Activated CD4-positive, alpha-beta T cell treated with anti-CD3 and anti-CD28 coated beads for 36 hours (primary cell): ENCODE data around the gene TBC1D1. TPM values are rescaled to one million over a fixed set of nuclear protein-coding genes. Genes with fewer than 3 reads are reported as not detected.

ENCODE experiments used
- ATAC-seq: fragments of 200-7000 bp; cut with Tn5 transposase; one replicate; pipeline ENCODE4 v1.10.0; 2021; ENCODE audit warnings: mild to moderate bottlenecking, moderate library complexity
- CTCF ChIA-PET: fragments of 350-600 bp; sonication (Branson Sonifier 250); formaldehyde crosslinking; loops from one replicate; lab custom pipeline; 2021; ENCODE audit warnings: antibody characterized with exemption; lab: Charles Lee
- POLR2A ChIA-PET: fragments of 350-600 bp; sonication (Branson Sonifier 250); formaldehyde crosslinking; loops from one replicate; lab custom pipeline; 2021; ENCODE audit warnings: antibody characterized with exemption, inconsistent platforms; lab: Charles Lee
- DNase-seq: peaks from one replicate; pipeline ENCODE4 v3.0.0-alpha.2; 2020
- H3K27ac Mint-ChIP-seq: one replicate; pipeline ENCODE4 v1.8.0; 2021; ENCODE audit warnings: mixed read lengths
- H3K27me3 Mint-ChIP-seq: one replicate; pipeline ENCODE4 v1.8.0; 2021; ENCODE audit warnings: mixed read lengths
- H3K36me3 Mint-ChIP-seq: one replicate; pipeline ENCODE4 v1.8.0; 2021; ENCODE audit warnings: low read depth, mixed read lengths
- H3K4me1 Mint-ChIP-seq: one replicate; pipeline ENCODE4 v1.8.0; 2021; ENCODE audit warnings: mixed read lengths
- H3K4me3 Mint-ChIP-seq: one replicate; pipeline ENCODE4 v1.8.0; 2021; ENCODE audit warnings: mild to moderate bottlenecking, moderate library complexity, mixed read lengths
- H3K9me3 Mint-ChIP-seq: one replicate; pipeline ENCODE4 v1.8.0; 2021; ENCODE audit warnings: low read depth, mixed read lengths
- intact Hi-C, 2 experiments: fragments of 100-400 bp; cut with DNase I in 1 of 2; cut with micrococcal nuclease in 1 of 2; formaldehyde crosslinking; loops; one replicate each; pipeline versions ENCODE4 v1.14.2 to v1.15.1; 2022 to 2024; cut with DNase I, micrococcal nuclease
- total RNA-seq, 2 experiments: library from RNA; stranded (reverse); gene quantifications; one replicate each; pipeline ENCODE4 v1.2.3, GENCODE V29; 2021

TBC1D1 gene, protein sequence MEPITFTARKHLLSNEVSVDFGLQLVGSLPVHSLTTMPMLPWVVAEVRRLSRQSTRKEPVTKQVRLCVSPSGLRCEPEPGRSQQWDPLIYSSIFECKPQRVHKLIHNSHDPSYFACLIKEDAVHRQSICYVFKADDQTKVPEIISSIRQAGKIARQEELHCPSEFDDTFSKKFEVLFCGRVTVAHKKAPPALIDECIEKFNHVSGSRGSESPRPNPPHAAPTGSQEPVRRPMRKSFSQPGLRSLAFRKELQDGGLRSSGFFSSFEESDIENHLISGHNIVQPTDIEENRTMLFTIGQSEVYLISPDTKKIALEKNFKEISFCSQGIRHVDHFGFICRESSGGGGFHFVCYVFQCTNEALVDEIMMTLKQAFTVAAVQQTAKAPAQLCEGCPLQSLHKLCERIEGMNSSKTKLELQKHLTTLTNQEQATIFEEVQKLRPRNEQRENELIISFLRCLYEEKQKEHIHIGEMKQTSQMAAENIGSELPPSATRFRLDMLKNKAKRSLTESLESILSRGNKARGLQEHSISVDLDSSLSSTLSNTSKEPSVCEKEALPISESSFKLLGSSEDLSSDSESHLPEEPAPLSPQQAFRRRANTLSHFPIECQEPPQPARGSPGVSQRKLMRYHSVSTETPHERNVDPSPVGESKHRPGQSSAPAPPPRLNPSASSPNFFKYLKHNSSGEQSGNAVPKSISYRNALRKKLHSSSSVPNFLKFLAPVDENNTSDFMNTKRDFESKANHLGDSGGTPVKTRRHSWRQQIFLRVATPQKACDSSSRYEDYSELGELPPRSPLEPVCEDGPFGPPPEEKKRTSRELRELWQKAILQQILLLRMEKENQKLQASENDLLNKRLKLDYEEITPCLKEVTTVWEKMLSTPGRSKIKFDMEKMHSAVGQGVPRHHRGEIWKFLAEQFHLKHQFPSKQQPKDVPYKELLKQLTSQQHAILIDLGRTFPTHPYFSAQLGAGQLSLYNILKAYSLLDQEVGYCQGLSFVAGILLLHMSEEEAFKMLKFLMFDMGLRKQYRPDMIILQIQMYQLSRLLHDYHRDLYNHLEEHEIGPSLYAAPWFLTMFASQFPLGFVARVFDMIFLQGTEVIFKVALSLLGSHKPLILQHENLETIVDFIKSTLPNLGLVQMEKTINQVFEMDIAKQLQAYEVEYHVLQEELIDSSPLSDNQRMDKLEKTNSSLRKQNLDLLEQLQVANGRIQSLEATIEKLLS (N-terminal part only)
- total RNA-seq, result 10 to 100 TPM; 60.8 to 71.8 TPM

DNA sequence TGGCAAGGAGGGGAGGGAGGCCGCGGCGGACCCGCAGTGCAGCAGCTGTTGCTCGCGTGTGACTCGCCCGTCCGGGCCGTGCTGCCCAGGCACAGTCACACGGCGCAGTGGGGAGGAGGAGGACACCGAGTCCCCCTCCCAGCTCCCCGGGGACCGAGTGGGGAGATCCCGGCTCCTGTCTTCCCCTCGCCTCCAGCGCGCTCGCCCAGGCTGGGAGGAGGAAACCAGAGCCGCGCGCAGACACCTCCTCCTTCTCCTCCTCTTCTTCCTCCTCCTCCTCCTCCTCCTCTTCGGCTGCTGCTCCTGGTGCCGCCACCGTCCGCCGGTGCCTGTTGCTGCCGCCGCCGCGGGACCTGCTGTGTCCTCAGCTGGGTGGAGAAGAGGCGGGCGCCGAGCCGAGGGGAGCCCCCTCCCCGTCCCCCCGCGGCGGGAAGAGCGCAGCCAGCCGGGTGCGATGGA lies at the start of gene TBC1D1:
Gene TBC1D1 (plus strand): TSS at position 284 of the 459 bp plus-strand sequence. CDS start 11,012 bp downstream, outside the sequence.
- CTCF ChIA-PET, result interaction anchor here (0.5 kb wide), 1 partner anchor 9 kb away, joined by 3 read pairs; no protein-coding TSS in a partner anchor
- peak within 1 kb of the TSS; percentile 93 for H3K27ac Mint-ChIP-seq

DNA sequence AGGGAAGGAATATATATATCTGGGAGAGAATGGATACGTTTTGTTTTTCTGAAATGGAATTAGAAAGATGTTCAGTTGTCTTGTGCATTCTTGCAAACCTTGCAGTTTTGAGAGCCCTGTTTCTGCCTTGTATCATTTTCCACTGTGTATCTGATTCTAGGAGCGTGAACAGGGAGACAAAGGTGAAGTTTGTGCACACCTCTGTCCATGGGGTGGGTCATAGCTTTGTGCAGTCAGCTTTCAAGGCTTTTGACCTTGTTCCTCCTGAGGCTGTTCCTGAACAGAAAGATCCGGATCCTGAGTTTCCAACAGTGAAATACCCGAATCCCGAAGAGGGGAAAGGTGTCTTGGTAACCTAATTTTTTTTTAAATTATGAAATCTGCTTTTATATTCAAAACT lies 46.7 kb upstream of the TBC1D1 start:
- DNase-seq (no peak), ATAC-seq (no peak)
- H3K4me1 Mint-ChIP-seq, result no peaks in the 10 kb centered on the region
- intact Hi-C loops, result no loop called here
- H3K27ac Mint-ChIP-seq, result no peak overlapping the region
- CTCF ChIA-PET, result no interaction called here
- no peaks in the 10 kb centered on the region for H3K27me3 Mint-ChIP-seq
- peaks cover 50% of the 10 kb centered on the region for H3K36me3 Mint-ChIP-seq
- H3K9me3 Mint-ChIP-seq, result no peaks in the 10 kb centered on the region
- POLR2A ChIA-PET, result interaction anchor here (0.6 kb wide), 1 partner anchor 20 kb away, joined by 7 read pairs; no protein-coding TSS in a partner anchor
- no peak overlapping the region for H3K4me3 Mint-ChIP-seq

More for the DNA sequence above, at the start of gene TBC1D1:
- intact Hi-C loops, result loop anchor here (1.0 to 5.0 kb wide), 10 partner anchors 38 to 416 kb away; partner anchors contain the start of genes PGM2 (in 1 of the 2) and RELL1 (in 1 of the 2)
- Mint-ChIP-seq H3K27me3 (peaks cover 3% of the 10 kb centered on the region), H3K4me1 (peaks cover 29% of the 10 kb centered on the region), H3K4me3 (peak within 1 kb of the TSS; percentile 78), H3K36me3 (no peaks in the 10 kb centered on the region), H3K9me3 (no peaks in the 10 kb centered on the region)
- POLR2A ChIA-PET, result no interaction called here
- peak; percentile 63 for DNase-seq
- peak; percentile 30 for ATAC-seq

DNA sequence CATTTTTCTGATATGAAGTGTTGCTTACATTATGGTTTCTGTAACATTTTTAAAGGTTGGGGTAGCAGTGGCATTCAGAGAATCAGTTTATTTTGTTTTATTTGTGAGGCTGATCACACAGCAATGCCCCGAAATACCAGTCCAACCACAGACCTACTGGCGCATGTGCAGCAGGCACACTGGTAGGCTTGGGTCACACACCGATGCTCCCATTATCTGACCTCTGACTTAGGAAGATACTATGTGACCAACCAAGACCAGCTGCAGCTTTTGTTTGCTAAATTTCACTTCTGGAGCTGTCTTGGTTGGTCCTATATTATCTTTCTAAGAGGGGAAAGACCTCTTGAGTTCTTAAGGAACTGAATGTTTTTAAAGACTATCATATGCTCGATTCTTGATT lies 45.7 kb upstream of the TBC1D1 start:
- ATAC-seq (no peak), DNase-seq (no peak)
- H3K4me1 Mint-ChIP-seq, result no peaks in the 10 kb centered on the region
- no peak overlapping the region for H3K4me3 Mint-ChIP-seq
- H3K27me3 Mint-ChIP-seq, result no peaks in the 10 kb centered on the region
- POLR2A ChIA-PET, result no interaction called here
- no peaks in the 10 kb centered on the region for H3K9me3 Mint-ChIP-seq
- peaks cover 45% of the 10 kb centered on the region for H3K36me3 Mint-ChIP-seq
- no peak overlapping the region for H3K27ac Mint-ChIP-seq
- CTCF ChIA-PET, result interaction anchor here (0.6 kb wide), 1 partner anchor 285 kb away, joined by 4 read pairs; no protein-coding TSS in a partner anchor
- intact Hi-C loops, result no loop called here

GRCh38 chr4:37847311-37847884 lies 43.5 kb upstream of the TBC1D1 start:
- no peaks in the 10 kb centered on the region for H3K4me1 Mint-ChIP-seq
- DNase-seq (no peak), ATAC-seq (no peak)
- POLR2A ChIA-PET, result no interaction called here
- CTCF ChIA-PET, result interaction anchor here (0.8 kb wide), 1 partner anchor 344 kb away, joined by 6 read pairs; no protein-coding TSS in a partner anchor
- H3K27me3 Mint-ChIP-seq, result no peaks in the 10 kb centered on the region
- H3K4me3 Mint-ChIP-seq, result no peak overlapping the region
- intact Hi-C loops, result no loop called here
- H3K9me3 Mint-ChIP-seq, result no peaks in the 10 kb centered on the region
- H3K27ac Mint-ChIP-seq, result no peak overlapping the region
- peaks cover 46% of the 10 kb centered on the region for H3K36me3 Mint-ChIP-seq

GRCh38 chr4:37852376-37852775 lies 38.5 kb upstream of the TBC1D1 start:
- no peak for ATAC-seq
- intact Hi-C loops, result no loop called here

GRCh38 chr4:37858112-37858511 lies 32.8 kb upstream of the TBC1D1 start:
- Mint-ChIP-seq H3K27ac (no peak overlapping the region), H3K9me3 (no peaks in the 10 kb centered on the region), H3K27me3 (no peaks in the 10 kb centered on the region), H3K36me3 (peaks cover 24% of the 10 kb centered on the region), H3K4me3 (no peak overlapping the region), H3K4me1 (no peaks in the 10 kb centered on the region)
- ATAC-seq (no peak), DNase-seq (no peak)
- POLR2A ChIA-PET, result interaction anchor here (0.7 kb wide), 1 partner anchor 18 kb away, joined by 6 read pairs; no protein-coding TSS in a partner anchor
- CTCF ChIA-PET, result interaction anchor here (1.2 to 1.8 kb wide), 2 partner anchors 19 to 178 kb away, joined by 3 to 4 read pairs; no protein-coding TSS in a partner anchor
- intact Hi-C loops, result no loop called here

More at GRCh38 chr4:37852376-37852775, 38.5 kb upstream of the TBC1D1 start:
- Mint-ChIP-seq H3K4me3 (no peak overlapping the region), H3K27ac (no peak overlapping the region), H3K27me3 (no peaks in the 10 kb centered on the region), H3K36me3 (peaks cover 26% of the 10 kb centered on the region), H3K4me1 (no peaks in the 10 kb centered on the region), H3K9me3 (no peaks in the 10 kb centered on the region)
- POLR2A ChIA-PET, result interaction anchor here (1.2 kb wide), 1 partner anchor 44 kb away, joined by 3 read pairs; no protein-coding TSS in a partner anchor
- DNase-seq, result no peak
- CTCF ChIA-PET, result interaction anchor here (0.7 to 0.8 kb wide), 2 partner anchors 324 to 950 kb away, joined by 3 read pairs; no protein-coding TSS in a partner anchor

DNA sequence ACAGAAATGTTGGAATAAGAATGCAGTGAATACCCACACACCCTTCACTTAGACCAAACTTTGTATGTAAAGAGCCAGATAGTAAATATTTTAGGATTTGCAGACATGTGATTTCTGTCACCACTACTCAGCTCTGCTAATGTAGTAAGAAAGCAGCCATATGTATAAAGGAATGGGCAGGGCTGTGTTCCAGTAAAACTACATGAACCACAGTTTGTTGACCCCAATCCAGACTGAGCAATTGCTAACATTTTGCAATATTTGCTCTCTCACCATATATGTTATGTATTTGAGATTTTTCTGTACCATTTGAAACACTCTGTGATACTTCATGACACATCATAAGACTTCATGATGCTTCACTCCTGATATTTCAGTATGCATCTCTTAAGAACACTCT lies 32.0 kb upstream of the TBC1D1 start:
- intact Hi-C loops, result no loop called here
- H3K4me1 Mint-ChIP-seq, result no peaks in the 10 kb centered on the region
- H3K27me3 Mint-ChIP-seq, result no peaks in the 10 kb centered on the region
- no peak for DNase-seq
- no peak for ATAC-seq
- no peak overlapping the region for H3K27ac Mint-ChIP-seq
- H3K36me3 Mint-ChIP-seq, result peaks cover 23% of the 10 kb centered on the region
- H3K4me3 Mint-ChIP-seq, result no peak overlapping the region
- ChIA-PET POLR2A (no interaction called here), CTCF (no interaction called here)
- no peaks in the 10 kb centered on the region for H3K9me3 Mint-ChIP-seq

GRCh38 chr4:37860266-37860665 lies 30.6 kb upstream of the TBC1D1 start:
- H3K36me3 Mint-ChIP-seq, result peaks cover 21% of the 10 kb centered on the region
- DNase-seq (no peak), ATAC-seq (no peak)
- no peaks in the 10 kb centered on the region for H3K9me3 Mint-ChIP-seq
- POLR2A ChIA-PET, result no interaction called here
- intact Hi-C loops, result no loop called here
- no peak overlapping the region for H3K4me3 Mint-ChIP-seq
- no peak overlapping the region for H3K27ac Mint-ChIP-seq
- no peaks in the 10 kb centered on the region for H3K4me1 Mint-ChIP-seq
- CTCF ChIA-PET, result interaction anchor here (1.3 kb wide), 1 partner anchor 175 kb away, joined by 3 read pairs; no protein-coding TSS in a partner anchor
- no peaks in the 10 kb centered on the region for H3K27me3 Mint-ChIP-seq

DNA sequence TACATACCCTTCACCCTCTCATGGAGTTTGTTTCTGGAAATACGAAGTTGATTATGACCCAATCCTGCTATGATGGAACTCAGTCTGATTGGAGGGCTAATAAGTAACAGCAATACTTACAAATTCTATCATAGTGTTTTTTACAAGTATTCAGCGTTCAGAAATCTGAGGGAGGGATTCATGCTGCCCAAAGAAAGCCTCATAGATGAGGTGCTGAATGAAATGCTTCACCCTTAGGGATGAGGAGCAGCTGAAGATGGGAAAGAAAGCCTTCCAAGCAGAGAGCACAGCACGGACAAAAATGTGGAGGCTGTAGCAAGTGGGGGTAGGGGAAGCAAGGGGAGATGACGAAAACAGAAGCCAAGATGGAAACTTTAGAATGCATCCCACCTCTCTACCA lies 27.9 kb upstream of the TBC1D1 start:
- Mint-ChIP-seq H3K4me3 (no peak overlapping the region), H3K9me3 (no peaks in the 10 kb centered on the region), H3K27me3 (no peaks in the 10 kb centered on the region), H3K4me1 (no peaks in the 10 kb centered on the region), H3K27ac (no peak overlapping the region), H3K36me3 (peaks cover 34% of the 10 kb centered on the region)
- POLR2A ChIA-PET, result no interaction called here
- intact Hi-C loops, result no loop called here
- no peak for ATAC-seq
- CTCF ChIA-PET, result no interaction called here
- no peak for DNase-seq

DNA sequence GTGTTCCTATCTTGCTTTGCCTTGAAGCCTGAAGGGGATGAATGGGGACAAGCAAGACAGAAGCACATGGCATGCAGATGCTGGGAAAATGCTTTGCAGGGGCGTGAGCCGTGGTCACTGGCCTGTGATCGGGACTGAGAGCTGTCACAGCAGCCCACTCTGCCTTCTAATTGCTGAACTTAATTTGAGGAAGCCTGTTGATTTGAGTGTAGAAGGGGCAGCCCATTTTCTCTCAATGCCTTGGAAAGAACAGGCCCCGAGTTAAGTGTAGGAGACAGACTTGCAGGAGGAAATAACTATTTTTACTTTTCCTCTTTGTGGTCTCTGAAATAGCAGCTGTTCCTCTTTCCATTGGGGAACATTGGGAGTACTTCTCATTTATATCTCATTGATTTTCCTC lies 26.1 kb upstream of the TBC1D1 start:
- H3K4me1 Mint-ChIP-seq, result no peaks in the 10 kb centered on the region
- ChIA-PET POLR2A (no interaction called here), CTCF (no interaction called here)
- intact Hi-C loops, result no loop called here
- DNase-seq (no peak), ATAC-seq (no peak)
- no peak overlapping the region for H3K4me3 Mint-ChIP-seq
- H3K36me3 Mint-ChIP-seq, result peaks cover 34% of the 10 kb centered on the region
- no peaks in the 10 kb centered on the region for H3K9me3 Mint-ChIP-seq
- H3K27ac Mint-ChIP-seq, result no peak overlapping the region
- no peaks in the 10 kb centered on the region for H3K27me3 Mint-ChIP-seq
